Left lung (tissue), 10 donors: ENCODE data around the gene ARHGEF12. TPM values are rescaled to one million over a fixed set of nuclear protein-coding genes. Genes with fewer than 3 reads are reported as not detected.
A peak's percentile ranks its signal among the peaks of the same experiment; 100 is the strongest.
"Not testable (repeated sequence)": the region's sequence is repeated elsewhere in the genome, so short reads cannot be mapped to it uniquely, and the experiment has no call there.

ENCODE experiments used
- ATAC-seq: fragments of 200-7000 bp; cut with Tn5 transposase; one replicate; pipeline ENCODE4 v1.9.1; 2020; ENCODE audit warnings: moderate library complexity
- DNase-seq, 4 donors: peaks; one replicate each; pipeline ENCODE4 v3.0.0-alpha.2; 2013 to 2020
- H3K27ac ChIP-seq, 2 donors: fragments of 200-600 bp; sonication (generic) in 1 of 2; one replicate each; pipeline versions ENCODE4 v1.5.0 to v1.8.0; 2020 to 2021
- H3K27me3 ChIP-seq, 2 donors: fragments of 200-600 bp; sonication (generic) in 1 of 2; one replicate each; pipeline versions ENCODE4 v1.5.0 to v1.8.0; 2020 to 2021
- H3K36me3 ChIP-seq, 2 donors: fragments of 200-600 bp; sonication (generic) in 1 of 2; one replicate each; pipeline versions ENCODE4 v1.5.0 to v1.8.0; 2020 to 2021
- H3K4me1 ChIP-seq, 2 donors: fragments of 200-600 bp; one replicate each; pipeline ENCODE4 v1.8.0; 2021
- H3K4me3 ChIP-seq, 2 donors: fragments of 200-600 bp; sonication (generic) in 1 of 2; one replicate each; pipeline versions ENCODE4 v1.5.0 to v1.8.0; 2020 to 2021; ENCODE audit warnings: mild to moderate bottlenecking in 1 of 2
- H3K9me3 ChIP-seq, 2 donors: fragments of 200-600 bp; sonication (generic) in 1 of 2; one replicate each; pipeline versions ENCODE4 v1.5.0 to v1.8.0; 2020 to 2021
- intact Hi-C, 2 donors: fragments of 100-400 bp; cut with DNase I; formaldehyde crosslinking; loops; one replicate each; pipeline versions ENCODE4 v1.11.2 to v1.14.2; 2022
- polyA plus RNA-seq, 6 donors: library from polyadenylated mRNA; unstranded; fragments of 120-200 nt; gene quantifications; one replicate each; pipeline ENCODE4 v1.2.1, GENCODE V29; 2013; ENCODE audit not compliant: insufficient read length in 6 of 6
- total RNA-seq, 2 donors: library from RNA; stranded (reverse); fragmentation: NEBNext Ultra II Directional; extraction: Animal tissue kit (Norgen Biotek cat#: 25700); gene quantifications; one replicate each; pipeline ENCODE4 v1.2.1, GENCODE V29; 2021
- TF ChIP-seq, protein P1 (sequence below), 2 donors: fragments of 200-600 bp; sonication (generic) in 1 of 2; IDR thresholded peaks; one replicate each; pipeline versions ENCODE4 v1.5.0 to v1.8.0; 2021; ENCODE audit warnings: antibody characterized with exemption in 2 of 2
- donor health status: DM: no; HTN: yes; CAD: no.
- donor health status: DM: no; HTN: no; CAD: no.

ARHGEF12 gene
- total and polyA plus RNA-seq, 8 donors, result 91.4 to 109 (median 99.6) TPM

DNA sequence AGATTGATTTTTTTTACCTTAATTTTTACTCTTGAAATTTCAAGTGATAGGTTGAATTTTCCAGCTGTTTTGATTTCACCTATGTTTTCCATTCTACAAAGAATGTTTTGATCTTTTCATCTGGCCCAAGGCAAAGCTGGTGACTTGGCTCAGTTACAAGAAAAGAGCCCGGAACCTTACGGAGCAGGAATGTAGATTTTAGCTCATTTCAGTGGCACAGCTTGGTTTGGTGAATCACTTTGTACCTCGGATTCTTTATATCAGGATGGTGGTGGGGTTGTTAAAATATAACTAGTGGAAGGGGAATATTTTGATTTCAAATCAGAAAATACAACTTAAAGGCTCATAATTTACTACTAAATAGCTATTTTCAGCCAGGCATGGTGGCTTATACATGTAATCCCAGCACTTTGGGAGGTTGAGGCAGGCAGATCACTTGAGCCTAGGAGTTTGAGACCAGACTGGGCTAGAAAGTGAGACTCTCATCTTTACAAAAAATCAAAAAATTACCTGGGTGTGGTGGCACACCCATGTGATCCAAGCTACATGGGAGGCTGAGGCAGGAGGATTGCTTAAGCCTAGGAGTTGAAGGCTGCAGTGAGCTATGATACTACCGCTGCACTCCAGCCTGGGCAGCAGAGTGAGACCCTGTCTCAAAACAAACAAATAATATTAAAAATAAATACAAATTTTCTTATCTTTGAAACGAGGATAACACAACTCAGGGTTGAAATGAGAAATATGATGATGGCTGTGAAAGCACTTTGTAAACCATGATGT is 166.0 kb downstream of the ARHGEF12 start:
- TF ChIP-seq, protein P1, sequence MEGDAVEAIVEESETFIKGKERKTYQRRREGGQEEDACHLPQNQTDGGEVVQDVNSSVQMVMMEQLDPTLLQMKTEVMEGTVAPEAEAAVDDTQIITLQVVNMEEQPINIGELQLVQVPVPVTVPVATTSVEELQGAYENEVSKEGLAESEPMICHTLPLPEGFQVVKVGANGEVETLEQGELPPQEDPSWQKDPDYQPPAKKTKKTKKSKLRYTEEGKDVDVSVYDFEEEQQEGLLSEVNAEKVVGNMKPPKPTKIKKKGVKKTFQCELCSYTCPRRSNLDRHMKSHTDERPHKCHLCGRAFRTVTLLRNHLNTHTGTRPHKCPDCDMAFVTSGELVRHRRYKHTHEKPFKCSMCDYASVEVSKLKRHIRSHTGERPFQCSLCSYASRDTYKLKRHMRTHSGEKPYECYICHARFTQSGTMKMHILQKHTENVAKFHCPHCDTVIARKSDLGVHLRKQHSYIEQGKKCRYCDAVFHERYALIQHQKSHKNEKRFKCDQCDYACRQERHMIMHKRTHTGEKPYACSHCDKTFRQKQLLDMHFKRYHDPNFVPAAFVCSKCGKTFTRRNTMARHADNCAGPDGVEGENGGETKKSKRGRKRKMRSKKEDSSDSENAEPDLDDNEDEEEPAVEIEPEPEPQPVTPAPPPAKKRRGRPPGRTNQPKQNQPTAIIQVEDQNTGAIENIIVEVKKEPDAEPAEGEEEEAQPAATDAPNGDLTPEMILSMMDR (IDR thresholded peaks at IDR 0.05), result no peak
- no peaks in the 10 kb centered on the region for H3K4me1 ChIP-seq
- H3K4me3 ChIP-seq, result no peak overlapping the region
- ATAC-seq (no peak), DNase-seq (no peak)
- no peak overlapping the region for H3K27ac ChIP-seq
- peaks cover 4 to 72% of the 10 kb centered on the region in 2 donors for H3K27me3 ChIP-seq
- no peaks in the 10 kb centered on the region for H3K9me3 ChIP-seq
- intact Hi-C loops, result no loop called here
- H3K36me3 ChIP-seq, result no peaks in the 10 kb centered on the region

DNA sequence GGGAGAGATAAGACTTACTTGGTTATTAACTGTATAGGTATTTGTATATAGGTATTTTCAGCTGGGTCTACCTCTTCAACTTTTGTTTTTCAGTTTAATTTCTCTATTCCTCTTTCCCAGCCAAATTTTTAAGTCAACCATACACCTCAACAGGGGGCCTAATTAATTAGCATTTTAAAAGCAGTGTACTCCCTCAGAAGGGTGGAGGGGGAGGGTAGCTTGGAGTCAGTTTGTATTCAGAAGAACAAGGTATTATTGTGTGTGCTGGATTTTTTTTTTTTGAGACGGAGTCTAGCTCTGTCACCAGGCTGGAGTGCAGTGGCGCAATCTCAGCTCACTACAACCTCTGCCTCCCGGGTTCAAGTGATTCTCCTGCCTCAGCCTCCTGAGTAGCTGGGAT is 167.3 kb downstream of the ARHGEF12 start:
- peaks cover 4 to 70% of the 10 kb centered on the region in 2 donors for H3K27me3 ChIP-seq
- DNase-seq, H3K9me3 ChIP-seq, H3K4me3 ChIP-seq, H3K36me3 ChIP-seq, H3K4me1 ChIP-seq, ATAC-seq, intact Hi-C loops, H3K27ac ChIP-seq: not testable (repeated sequence)

DNA sequence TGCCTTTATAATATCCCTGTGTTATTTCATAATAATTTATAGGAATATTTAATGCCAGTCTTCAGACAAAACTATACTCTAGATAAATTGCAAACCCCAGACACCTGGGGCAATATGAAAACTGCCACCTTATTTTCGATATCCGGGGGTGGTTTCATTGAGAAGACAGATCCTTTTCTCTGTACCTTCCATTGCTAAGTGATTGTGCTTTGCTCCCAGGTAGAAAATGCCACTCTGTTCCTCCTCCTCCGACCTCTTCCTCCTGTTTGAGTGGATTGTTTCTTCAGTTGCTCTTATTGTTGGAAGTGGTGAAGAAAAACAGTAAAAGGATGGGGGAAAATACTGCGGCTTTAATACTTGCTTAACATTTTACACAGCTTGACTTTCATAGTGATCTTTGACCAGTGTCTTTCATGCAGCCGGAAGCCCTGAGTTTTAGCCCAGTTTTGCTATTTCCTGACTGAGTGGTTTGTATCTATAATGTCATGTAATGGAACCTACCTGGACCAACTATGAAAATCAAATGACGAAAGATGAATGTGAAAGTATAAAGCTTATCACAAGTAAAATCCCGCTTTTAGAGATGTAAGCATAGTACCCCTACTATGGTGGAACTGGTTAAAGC is 169.7 kb downstream of the ARHGEF12 start:
- Histone ChIP-seq H3K27ac (no peak overlapping the region), H3K9me3 (no peaks in the 10 kb centered on the region), H3K36me3 (no peaks in the 10 kb centered on the region), H3K4me1 (no peaks in the 10 kb centered on the region), H3K27me3 (peaks cover 4 to 80% of the 10 kb centered on the region in 2 donors), H3K4me3 (no peak overlapping the region)
- DNase-seq, result no peak
- no peak for ATAC-seq
- intact Hi-C loops, result no loop called here
- TF ChIP-seq, protein P1 (IDR thresholded peaks at IDR 0.05), result no peak

DNA sequence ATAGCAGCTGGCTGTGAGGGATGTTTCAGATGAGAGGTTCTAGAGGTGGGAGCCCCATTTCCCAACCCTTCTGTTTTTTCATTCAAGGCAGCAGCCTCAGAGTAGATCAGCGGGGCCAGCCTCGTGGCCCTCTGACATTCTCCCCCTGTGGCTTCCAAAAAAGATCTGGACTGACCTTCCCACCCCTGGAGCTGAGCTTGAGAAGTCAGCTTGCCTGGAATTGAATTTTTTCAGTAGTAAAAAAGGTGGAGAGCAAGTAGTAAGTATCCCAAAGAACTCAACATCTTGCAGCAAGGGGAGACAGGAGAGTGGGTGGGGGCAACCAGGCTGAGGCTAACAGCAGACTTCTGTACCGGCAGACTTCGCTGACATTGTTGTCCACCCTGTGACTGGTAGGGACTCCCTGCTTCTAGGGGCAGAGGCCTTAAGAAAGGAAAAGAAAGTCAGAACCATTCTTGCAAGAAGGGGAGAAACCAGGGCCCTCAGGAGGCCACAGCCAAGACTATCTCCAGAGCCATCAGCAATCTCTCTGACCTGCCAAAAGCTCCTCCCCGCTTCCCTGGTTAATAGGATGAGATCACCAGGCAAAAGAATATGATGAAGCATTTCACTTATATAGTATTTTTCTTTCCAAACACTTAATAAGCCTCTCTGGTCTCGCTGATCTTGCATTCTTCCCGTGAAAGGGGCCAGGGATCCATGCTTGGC is 173.3 kb downstream of the ARHGEF12 start:
- Histone ChIP-seq H3K27me3 (peaks cover 4 to 81% of the 10 kb centered on the region in 2 donors), H3K27ac (no peak overlapping the region), H3K9me3 (no peaks in the 10 kb centered on the region), H3K4me3 (no peak overlapping the region), H3K4me1 (no peaks in the 10 kb centered on the region), H3K36me3 (no peaks in the 10 kb centered on the region)
- ATAC-seq (no peak), DNase-seq (peak in 1 of 4 donors; percentile 20)
- intact Hi-C loops, result loop anchor here in 1 of 2 donors (5.0 to 10.0 kb wide), 3 partner anchors 178 to 685 kb away; no protein-coding TSS in a partner anchor
- TF ChIP-seq, protein P1 (IDR thresholded peaks at IDR 0.05), result no peak

DNA sequence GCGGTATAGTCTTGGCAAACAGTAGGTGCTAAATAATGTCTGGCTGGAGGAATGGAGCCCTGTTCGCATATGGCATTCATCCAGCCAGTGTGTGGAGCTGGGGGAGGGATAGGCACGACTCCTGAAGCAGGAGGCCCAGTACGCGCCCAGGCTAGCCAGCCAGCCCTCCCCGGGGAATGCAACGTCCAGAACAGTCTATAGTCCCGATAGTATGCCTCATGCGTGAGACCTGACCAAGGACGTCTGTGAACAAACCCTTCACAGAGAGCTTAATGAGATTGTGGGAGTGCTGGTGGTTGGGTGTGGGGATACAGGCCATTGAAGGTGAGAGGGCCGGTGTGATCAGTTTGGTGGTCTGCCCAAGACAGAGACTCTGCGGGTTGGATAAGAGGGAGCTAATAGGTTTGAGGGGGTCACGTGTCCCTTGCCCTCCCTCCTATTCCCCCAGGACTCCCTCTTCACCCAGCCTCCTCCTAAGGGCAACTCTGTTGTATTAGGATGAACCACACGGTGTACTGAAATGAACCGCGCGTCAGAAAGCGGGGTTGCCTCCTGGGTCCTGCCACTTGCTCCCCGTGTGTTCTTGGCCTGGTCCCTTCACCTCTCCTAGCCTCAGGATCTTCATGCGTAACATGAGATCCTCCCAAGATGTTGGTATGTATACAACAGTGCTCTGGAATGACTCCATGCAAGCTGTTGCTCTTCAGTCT is 174.3 kb downstream of the ARHGEF12 start:
- DNase-seq, result peak in 1 of 4 donors; percentile 24
- intact Hi-C loops, result loop anchor here in 1 of 2 donors (5.0 to 10.0 kb wide), 3 partner anchors 177 to 684 kb away; no protein-coding TSS in a partner anchor
- ATAC-seq, result no peak
- Histone ChIP-seq H3K27ac (no peak overlapping the region), H3K4me3 (no peak overlapping the region), H3K9me3 (no peaks in the 10 kb centered on the region), H3K4me1 (no peaks in the 10 kb centered on the region), H3K27me3 (peaks cover 4 to 83% of the 10 kb centered on the region in 2 donors), H3K36me3 (no peaks in the 10 kb centered on the region)
- TF ChIP-seq, protein P1 (IDR thresholded peaks at IDR 0.05), result no peak
